Measurements from ENCODE around the gene ENTPD2.

The ENTPD2 gene

DNA sequence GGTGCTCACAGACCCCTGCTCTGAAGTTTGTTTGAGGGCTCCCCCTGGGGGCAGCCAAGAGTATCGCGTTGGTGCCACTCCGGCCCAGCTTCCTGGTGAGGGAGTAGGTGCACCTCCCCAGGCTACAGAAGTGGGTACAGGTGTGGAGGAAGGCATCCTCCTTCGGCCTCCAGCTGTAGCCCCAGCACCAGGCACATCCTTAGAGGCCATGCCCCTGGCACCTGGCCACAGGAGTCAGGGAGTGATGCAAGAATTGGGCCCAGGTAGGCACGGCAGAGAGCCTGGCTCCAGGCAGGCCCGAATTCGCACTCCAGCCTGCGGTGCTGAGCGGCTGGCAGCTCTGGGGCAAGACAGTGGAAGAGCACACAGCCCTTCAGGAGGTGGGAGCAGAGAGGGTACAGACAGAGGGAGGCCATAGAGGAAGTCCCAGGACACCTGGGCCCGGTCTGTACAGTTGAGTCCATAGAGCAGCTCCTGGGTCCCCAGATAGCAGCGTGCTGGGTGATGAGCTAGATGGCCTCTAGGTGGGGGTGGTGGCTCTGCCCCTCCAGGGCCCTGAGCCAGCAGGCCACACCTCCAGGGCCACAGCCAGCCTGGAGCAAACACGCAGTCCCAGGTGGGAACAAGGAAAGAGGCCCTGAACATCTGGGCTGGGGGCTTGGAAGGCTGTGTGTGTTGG lies 14.1 kb upstream of the ENTPD2 start:
- no peak for TF ChIP-seq ZNF384 (IDR thresholded peaks at IDR 0.05)
- TF ChIP-seq L3MBTL2 (conservative IDR thresholded peaks at IDR 0.05), result no peak
- no peak for TF ChIP-seq BHLHE40 (IDR thresholded peaks at IDR 0.05; ENCODE audit: borderline replicate concordance)
- TF ChIP-seq CTBP1 (IDR thresholded peaks at IDR 0.05; ENCODE audit: borderline replicate concordance), result no peak
- ChIA-PET CTCF (interaction anchor here (0.6 to 2.8 kb wide), 12 partner anchors 9 to 121 kb away, joined by 3 to 16 read pairs (median 6); partner anchors contain the start of genes MAN1B1 and UAP1L1), POLR2A (interaction anchor here (0.7 to 1.0 kb wide), 3 partner anchors 18 to 173 kb away, joined by 3 to 4 read pairs (median 4); partner anchors contain the start of gene TUBB4B)
- DNase-seq (ENCODE audit: extremely low spot score), result peak; percentile 86

GRCh38 chr9:137066096-137066861 lies 12.4 kb upstream of the ENTPD2 start:
- no peak for DNase-seq (ENCODE audit: extremely low spot score)
- POLR2A ChIA-PET, result no interaction called here
- CTCF ChIA-PET, result interaction anchor here (1.2 to 2.8 kb wide), 4 partner anchors 11 to 37 kb away, joined by 4 to 16 read pairs (median 10); partner anchors contain the start of gene UAP1L1
- TF ChIP-seq L3MBTL2 (conservative IDR thresholded peaks at IDR 0.05) (no peak), SP1 (IDR thresholded peaks at IDR 0.05) (no peak), TARDBP (IDR thresholded peaks at IDR 0.05) (no peak), SUZ12 (IDR thresholded peaks at IDR 0.05) (no peak), HDGF (IDR thresholded peaks at IDR 0.05; ENCODE audit: borderline replicate concordance) (no peak), LEF1 (IDR thresholded peaks at IDR 0.05; ENCODE audit: borderline replicate concordance) (no peak), NFRKB (IDR thresholded peaks at IDR 0.05) (no peak), ZNF384 (IDR thresholded peaks at IDR 0.05) (no peak), BHLHE40 (IDR thresholded peaks at IDR 0.05; ENCODE audit: borderline replicate concordance) (no peak), ELF4 (IDR thresholded peaks at IDR 0.05) (no peak), ARNT (IDR thresholded peaks at IDR 0.05) (no peak), FOXA1 (IDR thresholded peaks at IDR 0.05) (no peak), PKNOX1 (IDR thresholded peaks at IDR 0.05) (no peak), FOXM1 (IDR thresholded peaks at IDR 0.05; ENCODE audit: borderline replicate concordance) (no peak), FOXK2 (IDR thresholded peaks at IDR 0.05) (no peak), CTBP1 (IDR thresholded peaks at IDR 0.05; ENCODE audit: borderline replicate concordance) (no peak)

DNA sequence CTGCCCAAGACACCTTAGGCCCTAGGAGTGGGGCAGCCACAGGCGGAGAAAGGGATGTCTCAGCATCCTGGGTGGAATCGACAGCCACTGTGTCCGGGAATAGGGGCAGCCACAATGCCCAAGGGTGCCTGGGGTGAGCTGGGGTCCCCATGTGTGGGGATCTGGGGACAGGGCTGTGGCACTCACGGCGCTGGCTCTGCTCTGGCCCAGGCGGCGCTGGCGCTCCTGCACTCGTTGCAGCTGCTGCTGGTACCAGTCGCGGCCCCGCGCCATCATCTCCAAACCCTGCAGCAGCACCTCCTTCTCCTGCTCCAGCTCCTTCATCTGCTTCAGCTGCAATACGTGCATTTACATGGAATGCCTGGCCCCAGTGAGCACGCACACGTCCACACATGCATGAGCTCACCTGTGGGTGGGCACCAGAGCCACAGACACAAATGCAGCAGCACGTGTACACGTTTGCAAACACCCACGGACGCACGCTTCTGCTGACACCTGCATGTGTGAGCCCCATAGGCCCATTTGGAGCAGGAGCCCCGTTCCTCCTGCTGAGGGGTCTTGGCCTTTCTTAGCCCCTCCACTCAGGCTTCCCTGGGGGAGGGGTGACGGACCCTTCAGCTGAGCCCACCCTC lies 11.6 kb upstream of the ENTPD2 start:
- ChIA-PET POLR2A (no interaction called here), CTCF (interaction anchor here (0.6 to 1.2 kb wide), 3 partner anchors 28 to 188 kb away, joined by 3 to 4 read pairs (median 3); no protein-coding TSS in a partner anchor)
- TF ChIP-seq LEF1 (IDR thresholded peaks at IDR 0.05; ENCODE audit: borderline replicate concordance) (no peak), ELF4 (IDR thresholded peaks at IDR 0.05) (no peak), PKNOX1 (IDR thresholded peaks at IDR 0.05) (no peak), FOXK2 (IDR thresholded peaks at IDR 0.05) (no peak), NFRKB (IDR thresholded peaks at IDR 0.05) (no peak)
- DNase-seq (ENCODE audit: extremely low spot score), result no peak

DNA sequence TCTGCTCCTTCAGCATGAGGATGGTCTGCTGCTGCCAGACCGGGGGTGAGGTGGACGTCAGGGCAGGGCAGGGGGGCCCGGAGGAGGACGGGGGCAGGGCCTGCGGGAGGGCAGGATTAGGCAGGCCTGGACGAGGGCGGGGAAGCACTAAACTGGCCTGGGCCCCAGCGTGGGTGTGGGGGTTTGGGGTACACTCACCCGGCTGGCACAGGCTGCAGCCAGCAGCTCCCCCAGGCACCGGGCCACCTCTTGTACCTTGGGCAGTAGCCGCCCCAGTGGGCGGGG lies 11.0 kb upstream of the ENTPD2 start:
- CTCF ChIA-PET, result interaction anchor here (0.6 to 1.2 kb wide), 3 partner anchors 12 to 187 kb away, joined by 3 to 5 read pairs (median 4); partner anchors contain the start of gene UAP1L1
- POLR2A ChIA-PET, result no interaction called here
- TF ChIP-seq PKNOX1 (IDR thresholded peaks at IDR 0.05), result no peak
- TF ChIP-seq CTBP1 (IDR thresholded peaks at IDR 0.05; ENCODE audit: borderline replicate concordance), result no peak
- no peak for TF ChIP-seq ELF4 (IDR thresholded peaks at IDR 0.05)
- TF ChIP-seq TARDBP (IDR thresholded peaks at IDR 0.05), result no peak
- no peak for TF ChIP-seq BHLHE40 (IDR thresholded peaks at IDR 0.05; ENCODE audit: borderline replicate concordance)
- TF ChIP-seq L3MBTL2 (conservative IDR thresholded peaks at IDR 0.05), result no peak
- no peak for TF ChIP-seq HDGF (IDR thresholded peaks at IDR 0.05; ENCODE audit: borderline replicate concordance)
- no peak for TF ChIP-seq ZNF384 (IDR thresholded peaks at IDR 0.05)
- no peak for TF ChIP-seq NFRKB (IDR thresholded peaks at IDR 0.05)
- no peak for TF ChIP-seq SP1 (IDR thresholded peaks at IDR 0.05)
- TF ChIP-seq ARNT (IDR thresholded peaks at IDR 0.05), result no peak
- no peak for TF ChIP-seq SUZ12 (IDR thresholded peaks at IDR 0.05)
- TF ChIP-seq FOXK2 (IDR thresholded peaks at IDR 0.05), result no peak
- TF ChIP-seq FOXM1 (IDR thresholded peaks at IDR 0.05; ENCODE audit: borderline replicate concordance), result no peak
- no peak for TF ChIP-seq FOXA1 (IDR thresholded peaks at IDR 0.05)
- no peak for TF ChIP-seq LEF1 (IDR thresholded peaks at IDR 0.05; ENCODE audit: borderline replicate concordance)
- DNase-seq (ENCODE audit: extremely low spot score), result no peak

DNA sequence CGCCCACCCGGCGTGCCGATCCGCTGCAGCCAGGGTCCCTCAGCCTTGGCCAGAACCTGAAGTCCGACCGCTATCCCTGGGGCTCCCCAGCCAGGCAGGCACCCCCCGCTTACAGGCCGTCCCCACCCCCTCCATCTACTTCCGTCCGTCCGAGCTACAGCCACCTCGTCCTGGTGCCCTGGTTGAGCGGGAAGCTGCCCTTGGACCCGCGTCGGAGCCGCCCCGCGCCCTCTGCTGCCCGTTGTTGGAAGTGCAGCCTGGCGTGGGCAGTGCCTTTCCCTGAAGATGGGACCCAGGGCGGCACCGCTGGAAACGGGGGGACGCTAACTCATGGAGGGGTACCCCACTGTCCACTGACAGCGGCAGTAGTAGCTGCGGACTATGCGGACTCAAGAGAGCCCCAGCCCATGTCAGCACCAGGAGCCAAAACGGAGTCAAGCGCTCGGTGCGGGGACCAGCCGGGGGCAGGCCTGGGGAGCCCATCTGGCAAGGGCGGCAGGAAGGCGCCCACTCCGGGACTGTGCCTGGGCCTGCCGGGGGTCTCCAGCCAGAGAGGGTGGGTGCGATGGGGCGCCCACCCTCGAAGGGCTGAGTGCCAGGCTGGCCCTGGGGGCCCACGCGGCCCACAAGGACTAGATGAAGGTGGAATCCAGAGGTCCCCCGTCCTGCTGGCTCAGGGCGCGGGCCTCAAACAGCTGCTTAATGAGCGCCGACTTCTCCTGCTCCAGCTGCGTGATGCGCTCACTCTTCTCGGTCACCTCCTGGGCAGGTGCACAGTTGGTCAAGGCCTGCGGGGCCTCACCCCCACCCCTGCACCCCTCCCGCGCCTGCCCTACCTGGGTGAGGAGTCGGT lies 10.4 kb upstream of the ENTPD2 start:
- ChIA-PET CTCF (interaction anchor here (0.6 to 1.2 kb wide), 12 partner anchors 8 to 276 kb away, joined by 3 to 9 read pairs (median 4); partner anchors contain the start of genes MAN1B1, NPDC1 and UAP1L1), POLR2A (interaction anchor here (0.9 kb wide), 1 partner anchor 15 kb away, joined by 5 read pairs; no protein-coding TSS in a partner anchor)
- DNase-seq (ENCODE audit: extremely low spot score), result peak; percentile 82
- no peak for TF ChIP-seq SUZ12 (IDR thresholded peaks at IDR 0.05)
- no peak for TF ChIP-seq ZNF384 (IDR thresholded peaks at IDR 0.05)
- no peak for TF ChIP-seq L3MBTL2 (conservative IDR thresholded peaks at IDR 0.05)
- no peak for TF ChIP-seq ARNT (IDR thresholded peaks at IDR 0.05)
- no peak for TF ChIP-seq PKNOX1 (IDR thresholded peaks at IDR 0.05)
- no peak for TF ChIP-seq BHLHE40 (IDR thresholded peaks at IDR 0.05; ENCODE audit: borderline replicate concordance)
- no peak for TF ChIP-seq FOXM1 (IDR thresholded peaks at IDR 0.05; ENCODE audit: borderline replicate concordance)
- TF ChIP-seq HDGF (IDR thresholded peaks at IDR 0.05; ENCODE audit: borderline replicate concordance), result no peak
- TF ChIP-seq FOXK2 (IDR thresholded peaks at IDR 0.05), result no peak

All from HEK293T (cell line).